ENCODE measurements around the gene ZIM2.
A peak's percentile ranks its signal among the peaks of the same experiment; 100 is the strongest.

The ZIM2 gene

GRCh38 chr19:56838909-56839651 is 1.4 kb downstream of the ZIM2 start:
- peak; percentile 26 for DNase-seq

GRCh38 chr19:56838024-56838908 is 2.3 kb downstream of the ZIM2 start:
- no peak for DNase-seq

- DNase-seq: no peak
These were observed 3.0 kb downstream of the ZIM2 start for GRCh38 chr19:56837492-56838023.

GRCh38 chr19:56837004-56837403 is 3.5 kb downstream of the ZIM2 start:
- no peak for DNase-seq

DNA sequence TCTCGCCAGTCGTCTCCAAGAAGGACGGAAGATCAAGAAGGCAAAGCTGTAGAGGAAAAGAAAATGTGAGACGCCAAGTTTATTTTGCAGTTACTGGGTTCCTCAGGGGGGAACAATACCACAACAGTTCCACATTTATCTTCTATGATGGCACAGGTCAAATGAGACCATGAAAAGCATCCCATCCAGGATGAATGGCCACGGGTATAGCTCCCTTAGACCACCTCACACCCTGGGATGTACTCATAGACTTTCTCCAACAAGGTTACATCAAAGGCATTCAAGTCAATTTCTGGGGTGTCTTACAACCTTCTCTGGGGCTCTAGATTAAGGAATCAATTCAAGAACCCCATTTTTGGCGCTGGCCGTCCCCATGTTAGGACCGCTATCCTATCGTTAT is 4.5 kb downstream of the ZIM2 start:
- no peak for DNase-seq

- DNase-seq: no peak
These were observed 5.1 kb downstream of the ZIM2 start for GRCh38 chr19:56835401-56835800.

DNA sequence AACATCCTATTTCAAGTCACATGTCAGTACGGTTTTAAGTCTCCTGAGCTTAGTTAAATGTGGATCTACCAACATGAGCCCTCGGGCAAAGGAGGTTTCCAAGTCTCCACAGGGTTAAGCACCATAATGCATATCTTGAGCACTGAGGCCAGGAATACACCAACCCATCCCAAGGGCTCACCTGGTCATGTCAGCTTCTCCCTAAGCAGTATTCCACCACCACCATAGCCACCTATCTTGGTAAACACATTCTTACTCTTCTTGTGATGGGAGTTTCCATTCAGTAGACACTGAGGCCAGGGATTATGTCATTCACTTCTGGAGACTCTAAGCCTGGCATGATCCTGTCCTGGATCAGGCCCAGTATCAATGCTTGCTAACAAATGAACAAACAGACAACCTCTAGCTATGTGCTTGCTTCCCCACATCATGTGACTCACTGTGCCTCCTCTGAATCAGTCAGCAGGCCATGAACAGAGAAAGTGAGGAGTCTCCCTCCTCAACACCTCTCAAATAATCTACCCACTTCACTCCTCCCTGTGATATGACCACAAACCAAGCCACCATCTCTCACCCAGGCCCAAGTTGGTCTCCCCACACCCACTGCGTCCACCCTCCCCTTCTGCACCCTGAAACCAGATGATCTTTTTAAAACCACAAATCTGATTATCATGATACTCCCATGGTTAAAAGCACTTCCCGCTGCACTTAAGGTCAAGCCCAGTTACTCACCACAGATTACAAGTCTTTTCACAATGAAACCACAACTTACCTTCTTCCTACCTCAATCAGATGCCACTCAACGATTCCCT is 5.8 kb downstream of the ZIM2 start:
- no peak for DNase-seq

GRCh38 chr19:56832352-56832928 is 8.1 kb downstream of the ZIM2 start:
- no peak for DNase-seq

GRCh38 chr19:56831255-56831654 is 9.3 kb downstream of the ZIM2 start:
- DNase-seq: no peak

DNA sequence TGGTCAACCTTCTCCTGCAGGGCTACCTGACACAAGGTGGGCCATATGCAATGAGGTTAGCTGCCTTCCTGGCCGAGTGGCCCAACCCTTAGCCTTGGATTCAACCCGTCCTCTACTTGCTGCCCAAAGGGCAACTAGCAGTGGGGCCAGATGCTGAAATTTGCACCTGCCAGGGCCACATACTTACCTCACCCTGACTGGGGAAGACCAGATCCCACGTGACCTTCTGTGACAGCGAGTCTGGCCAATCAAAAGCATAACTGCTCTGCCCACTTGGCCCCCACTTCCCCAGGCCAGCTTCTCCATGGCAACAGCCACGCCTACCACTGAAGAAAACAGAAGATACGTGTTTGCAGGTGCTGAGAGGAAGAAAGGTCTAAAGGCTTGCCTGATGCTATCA is 10.9 kb downstream of the ZIM2 start:
- DNase-seq: no peak

GRCh38 chr19:56827708-56828107 is 12.8 kb downstream of the ZIM2 start:
- no peak for DNase-seq

DNA sequence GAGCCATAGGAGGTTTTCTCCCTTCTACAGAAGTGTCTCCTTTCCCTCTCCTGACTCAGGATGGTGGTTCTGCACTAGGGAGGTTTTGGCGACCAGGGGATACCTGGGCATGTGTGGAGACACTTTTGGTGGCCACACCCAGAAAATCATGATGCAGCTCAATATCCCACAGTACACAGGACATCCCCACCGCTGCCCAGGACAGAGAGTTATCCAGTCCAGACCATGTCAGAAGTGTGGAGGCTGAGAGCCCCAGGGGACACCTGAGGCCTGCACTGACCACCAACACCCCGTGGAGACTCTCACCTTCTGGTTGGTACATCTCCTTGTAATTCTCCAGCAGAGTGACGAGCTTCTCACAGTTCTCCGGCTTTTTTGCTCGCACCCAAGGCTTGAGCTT is 16.6 kb downstream of the ZIM2 start:
- no peak for DNase-seq

- DNase-seq: no peak
These were observed 17.1 kb downstream of the ZIM2 start for GRCh38 chr19:56823417-56823816.

DNA sequence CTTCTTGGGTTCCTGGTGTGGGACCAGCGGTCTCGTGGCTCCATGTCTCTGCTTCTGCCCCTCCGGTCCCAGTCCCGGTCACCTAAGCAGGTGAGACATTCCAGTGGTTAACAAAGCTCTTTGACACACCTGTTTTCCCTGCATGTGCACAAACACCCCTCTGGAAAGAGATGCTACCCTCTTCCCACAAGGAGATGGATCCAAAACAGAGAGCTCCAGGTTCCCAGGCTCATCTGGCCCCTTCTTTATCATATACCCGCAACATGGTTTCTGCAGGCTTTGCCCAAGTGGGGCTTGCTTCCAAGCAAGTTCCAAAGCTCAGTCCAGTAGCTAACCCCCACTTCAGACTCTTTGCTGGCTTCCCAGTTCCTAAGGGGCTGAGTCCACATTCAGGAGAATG is 17.8 kb downstream of the ZIM2 start:
- DNase-seq: no peak

DNA sequence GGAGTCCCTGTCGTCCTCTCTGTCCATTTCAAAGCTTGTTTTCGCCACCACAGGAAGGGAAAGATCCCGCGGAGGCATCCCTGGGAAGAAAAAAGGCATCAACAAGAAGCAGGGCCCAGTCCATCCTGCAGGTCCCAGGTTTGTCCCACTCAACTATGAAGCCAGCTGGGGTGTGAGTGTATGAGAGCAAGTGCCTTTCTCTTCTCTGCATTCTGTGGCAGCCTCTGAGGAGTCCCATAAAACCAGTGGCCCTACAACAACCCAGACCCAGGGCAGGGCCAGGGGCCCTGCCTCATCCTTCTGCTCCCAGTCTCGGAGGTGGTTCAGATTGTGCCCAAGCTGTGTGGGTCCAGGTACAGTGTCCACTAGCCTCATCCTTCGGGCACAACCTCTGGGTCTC is 18.9 kb downstream of the ZIM2 start:
- DNase-seq: no peak

GRCh38 chr19:56821209-56821608 is 19.3 kb downstream of the ZIM2 start:
- no peak for DNase-seq

DNA sequence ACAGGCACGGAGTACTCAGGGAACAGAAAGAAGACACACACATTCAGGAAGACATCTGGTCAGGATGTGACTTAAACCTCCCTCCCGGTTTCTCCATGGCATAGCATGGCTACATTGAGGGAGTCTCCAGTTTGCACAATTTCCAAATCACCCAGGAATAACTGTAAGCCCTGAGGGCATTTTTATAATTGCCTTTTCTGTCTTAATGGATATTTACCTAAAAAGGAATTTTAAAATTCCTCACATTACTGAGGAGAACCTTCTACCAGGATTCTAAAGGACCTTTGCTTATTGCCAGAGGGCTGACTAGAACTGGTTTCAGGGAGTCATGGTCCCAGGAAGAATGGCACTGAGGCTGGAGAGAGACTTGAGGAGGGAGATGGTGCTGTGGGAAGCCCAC is 21.4 kb downstream of the ZIM2 start:
- no peak for DNase-seq

DNA sequence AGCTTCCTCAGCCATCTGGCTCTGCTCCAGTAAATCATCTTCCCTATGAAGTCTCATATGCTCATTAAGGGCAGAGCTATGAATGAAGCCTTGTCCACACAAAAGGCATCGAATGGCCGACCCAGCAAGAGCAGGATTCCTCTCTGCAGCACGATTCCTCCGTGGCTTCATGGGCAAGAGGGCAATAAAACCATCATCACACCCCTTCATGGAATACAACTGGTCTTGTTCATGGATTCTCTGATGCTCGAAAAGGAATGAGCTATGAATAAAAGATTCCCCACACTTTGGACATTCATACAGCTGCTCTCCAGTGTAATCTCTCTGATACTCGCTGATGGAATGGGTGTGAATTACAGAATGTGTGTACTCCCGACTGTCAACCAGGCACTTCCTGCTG is 25.9 kb downstream of the ZIM2 start:
- no peak for DNase-seq

DNA sequence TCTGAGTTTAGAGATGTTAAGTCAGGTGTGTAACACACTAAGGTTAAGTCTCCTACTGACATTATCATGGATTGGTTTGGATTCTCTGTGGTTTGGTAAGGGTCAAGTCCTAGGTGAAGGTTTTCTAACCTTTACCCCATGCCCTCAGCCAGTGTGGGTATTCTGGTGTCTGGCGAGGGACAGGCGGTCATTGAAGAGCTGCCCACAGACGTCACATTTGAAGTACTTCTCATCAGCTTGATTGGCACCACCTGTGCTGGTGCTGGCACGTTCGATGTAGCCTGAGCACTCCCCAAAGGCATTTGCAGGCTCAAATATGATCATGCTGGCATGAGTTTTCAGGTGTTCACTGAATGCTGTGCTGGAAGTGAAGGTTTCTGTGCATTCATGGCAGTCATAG is 27.0 kb downstream of the ZIM2 start:
- no peak for DNase-seq

DNA sequence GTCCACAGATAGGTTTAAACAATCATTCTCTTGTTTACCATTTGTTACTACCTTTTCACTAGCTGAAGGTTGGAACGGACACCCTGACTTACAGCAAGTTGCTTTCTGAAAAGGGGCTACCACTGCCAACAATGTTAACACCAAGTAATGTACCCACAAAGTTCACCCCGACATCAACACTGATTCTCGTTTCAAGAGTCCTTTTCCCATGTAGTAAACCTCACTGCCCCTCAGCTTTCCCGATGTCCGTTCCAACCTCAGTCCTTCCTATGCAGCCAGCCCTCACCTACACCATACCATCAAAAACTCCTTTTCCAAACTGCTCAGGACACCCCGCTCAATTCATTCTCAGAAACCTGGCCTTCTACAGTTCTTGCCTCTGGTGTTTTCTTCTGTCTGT is 29.0 kb downstream of the ZIM2 start:
- no peak for DNase-seq

- no peak for DNase-seq
These were observed 30.3 kb downstream of the ZIM2 start for GRCh38 chr19:56810260-56810659.

- no peak for DNase-seq
These were observed 31.7 kb downstream of the ZIM2 start for GRCh38 chr19:56808717-56809392.

Data from CD4-positive, alpha-beta T cell treated with Interleukin-10 for 1 hour (primary cell).